Activated T-cell treated with anti-CD3 and anti-CD28 coated beads, Interleukin-2, amount 50 U/mL, for 4 hours (primary cell): ENCODE data around the gene DHX29. TPM values are rescaled to one million over a fixed set of nuclear protein-coding genes. Genes with fewer than 3 reads are reported as not detected.
A peak's percentile ranks its signal among the peaks of the same experiment; 100 is the strongest.

ENCODE experiments used
- ATAC-seq, 2 donors: fragments of 200-7000 bp; cut with Tn5 transposase; one replicate each; pipeline ENCODE4 v1.10.0; 2021
- DNase-seq: peaks from one replicate; pipeline ENCODE4 v3.0.0-alpha.2; 2020
- H3K27me3 Mint-ChIP-seq: one replicate; pipeline ENCODE4 v1.8.0; 2021; ENCODE audit warnings: low read depth, mixed read lengths
- H3K36me3 Mint-ChIP-seq: one replicate; pipeline ENCODE4 v1.8.0; 2022; ENCODE audit warnings: mixed read lengths; ENCODE audit not compliant: insufficient read depth
- H3K4me1 Mint-ChIP-seq: one replicate; pipeline ENCODE4 v1.8.0; 2021; ENCODE audit warnings: low read depth, mixed read lengths
- H3K4me3 Mint-ChIP-seq: one replicate; pipeline ENCODE4 v1.8.0; 2021; ENCODE audit warnings: mild to moderate bottlenecking, moderate library complexity, mixed read lengths
- H3K9me3 Mint-ChIP-seq: one replicate; pipeline ENCODE4 v1.8.0; 2021; ENCODE audit warnings: mixed read lengths
- total RNA-seq, 3 donors: library from RNA; stranded (reverse); gene quantifications; one replicate each; pipeline ENCODE4 v1.2.1, GENCODE V29; 2021

DHX29 gene
- total RNA-seq: 10 to 100 TPM; 22.3 to 23.1 (median 22.5) TPM

DNA sequence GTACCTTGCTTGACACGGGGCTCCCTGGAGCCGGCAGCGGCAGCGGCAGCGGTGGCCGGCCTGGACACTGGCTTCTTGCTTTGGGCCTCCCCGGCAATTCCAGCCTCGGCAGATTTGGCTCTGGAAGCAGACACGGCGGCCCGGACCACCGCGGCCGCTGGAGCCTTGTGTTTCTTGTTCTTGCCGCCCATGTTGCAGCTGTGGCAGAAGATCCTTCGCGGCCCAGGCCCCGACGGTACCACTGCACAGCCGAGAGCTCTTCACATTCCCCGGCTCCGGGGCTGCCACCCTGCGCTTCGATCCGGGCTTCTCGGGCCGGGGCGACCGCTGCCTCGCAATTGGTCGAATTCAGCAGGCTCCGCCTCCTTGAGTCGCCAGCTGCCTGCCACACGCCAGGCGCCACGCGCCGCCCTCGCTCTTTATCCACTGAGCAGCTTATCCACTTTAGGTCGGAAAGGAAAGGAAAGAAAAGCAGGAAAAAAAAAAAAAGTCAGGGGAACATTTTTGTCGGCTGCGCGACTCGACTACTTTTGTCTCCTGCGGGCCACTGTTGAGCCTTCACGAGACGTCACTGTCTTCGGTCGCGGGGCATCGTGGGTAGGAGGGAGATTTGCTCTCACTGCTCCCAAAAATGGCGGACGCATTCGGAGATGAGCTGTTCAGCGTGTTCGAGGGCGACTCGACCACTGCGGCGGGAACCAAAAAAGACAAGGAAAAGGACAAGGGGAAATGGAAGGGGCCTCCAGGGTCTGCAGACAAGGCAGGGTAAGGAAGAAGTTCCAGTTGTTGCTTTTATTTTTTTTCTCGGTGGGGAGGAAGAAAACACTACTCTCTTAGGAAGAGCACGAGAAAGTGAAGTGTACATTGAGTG, at the start of gene DHX29, which contains the start of gene MTREX:
Gene DHX29, minus strand, starts transcription at position 312 of the 871 bp plus-strand sequence. Its CDS starts 121 bp downstream, at position 191.
Gene MTREX, plus strand, starts transcription at position 607 of the 871 bp plus-strand sequence. Its CDS starts 25 bp downstream, at position 632.
- ATAC-seq (peak; percentile 98), DNase-seq (peak; percentile 78)
- peaks cover 19% of the 10 kb centered on the region for H3K36me3 Mint-ChIP-seq
- no peaks in the 10 kb centered on the region for H3K9me3 Mint-ChIP-seq
- peaks cover 30% of the 10 kb centered on the region for H3K4me1 Mint-ChIP-seq
- H3K4me3 Mint-ChIP-seq: no peak within 1 kb of the TSS
- no peaks in the 10 kb centered on the region for H3K27me3 Mint-ChIP-seq

DNA sequence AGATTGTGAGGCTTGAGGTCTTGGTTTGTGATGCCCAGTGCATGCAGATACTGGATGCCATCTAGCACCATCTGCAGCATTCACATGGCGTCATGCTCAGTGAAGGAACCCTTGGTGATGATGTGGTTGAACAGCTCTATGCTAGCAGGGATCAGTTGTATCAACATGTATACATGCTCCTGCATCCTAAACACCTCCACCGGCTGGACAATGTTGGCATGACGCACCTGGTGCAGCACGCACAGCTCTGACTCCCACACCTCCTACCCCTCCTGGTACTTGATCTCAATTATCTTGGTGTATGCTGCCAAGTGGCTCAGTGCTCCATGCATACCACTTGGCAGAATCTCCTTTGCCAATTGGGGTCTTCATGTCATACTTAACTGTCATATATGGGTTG, 49.4 kb upstream of the DHX29 start:
- no peak overlapping the region for H3K4me3 Mint-ChIP-seq
- no peaks in the 10 kb centered on the region for H3K27me3 Mint-ChIP-seq
- DNase-seq (no peak), ATAC-seq (no peak)
- H3K4me1 Mint-ChIP-seq: no peaks in the 10 kb centered on the region
- no peaks in the 10 kb centered on the region for H3K9me3 Mint-ChIP-seq
- H3K36me3 Mint-ChIP-seq: peaks cover 57% of the 10 kb centered on the region

- Mint-ChIP-seq H3K9me3 (no peaks in the 10 kb centered on the region), H3K27me3 (no peaks in the 10 kb centered on the region), H3K4me1 (peaks cover 3% of the 10 kb centered on the region), H3K4me3 (no peak overlapping the region), H3K36me3 (peaks cover 69% of the 10 kb centered on the region)
- ATAC-seq (no peak), DNase-seq (no peak)
Observed at GRCh38 chr5:55350754-55351153, 43.3 kb upstream of the DHX29 start.

DNA sequence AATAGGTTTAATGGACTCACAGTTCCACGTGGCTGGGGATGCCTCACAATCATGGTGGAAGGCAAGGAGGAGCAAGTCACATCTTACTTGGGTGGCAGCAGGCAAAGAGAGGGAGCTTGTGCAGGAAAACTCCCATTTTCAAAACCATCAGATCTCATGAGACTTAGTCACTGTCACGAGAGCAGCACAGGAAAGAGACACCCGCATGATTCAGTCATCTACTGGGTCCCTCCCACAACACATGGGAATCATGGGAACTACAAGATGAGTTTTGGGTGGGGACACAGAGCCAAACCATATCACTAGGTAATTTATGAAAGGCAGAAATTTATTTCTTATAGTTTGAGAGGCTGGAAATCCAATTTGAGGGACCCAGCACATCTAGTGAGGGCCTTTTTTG, 40.3 kb upstream of the DHX29 start:
- no peak overlapping the region for H3K4me3 Mint-ChIP-seq
- no peak for DNase-seq
- H3K4me1 Mint-ChIP-seq: peaks cover 5% of the 10 kb centered on the region
- H3K9me3 Mint-ChIP-seq: no peaks in the 10 kb centered on the region
- no peaks in the 10 kb centered on the region for H3K27me3 Mint-ChIP-seq
- ATAC-seq: no peak
- H3K36me3 Mint-ChIP-seq: peaks cover 62% of the 10 kb centered on the region

DNA sequence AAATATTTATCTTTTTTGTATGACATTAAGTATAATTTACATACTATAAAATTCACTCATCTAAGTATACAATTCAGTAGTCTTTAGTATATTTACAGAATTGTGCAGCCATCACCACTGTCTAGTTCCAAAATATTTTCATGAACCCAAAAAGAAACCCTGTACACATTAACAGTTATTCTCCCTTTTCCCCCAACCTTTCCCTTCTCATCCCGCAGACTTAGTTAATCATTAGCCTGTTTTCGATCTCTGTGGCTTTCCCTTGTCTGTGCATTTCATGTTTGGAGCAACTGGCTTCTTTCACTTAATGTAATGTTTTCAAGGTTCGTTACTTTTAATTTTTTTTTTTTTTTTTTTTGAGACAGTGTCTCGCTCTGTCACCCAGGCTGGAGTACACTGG, 37.8 kb upstream of the DHX29 start:
- H3K4me1 Mint-ChIP-seq: peaks cover 5% of the 10 kb centered on the region
- H3K27me3 Mint-ChIP-seq: no peaks in the 10 kb centered on the region
- ATAC-seq: no peak
- H3K4me3 Mint-ChIP-seq: no peak overlapping the region
- no peak for DNase-seq
- no peaks in the 10 kb centered on the region for H3K9me3 Mint-ChIP-seq
- H3K36me3 Mint-ChIP-seq: peaks cover 52% of the 10 kb centered on the region

DNA sequence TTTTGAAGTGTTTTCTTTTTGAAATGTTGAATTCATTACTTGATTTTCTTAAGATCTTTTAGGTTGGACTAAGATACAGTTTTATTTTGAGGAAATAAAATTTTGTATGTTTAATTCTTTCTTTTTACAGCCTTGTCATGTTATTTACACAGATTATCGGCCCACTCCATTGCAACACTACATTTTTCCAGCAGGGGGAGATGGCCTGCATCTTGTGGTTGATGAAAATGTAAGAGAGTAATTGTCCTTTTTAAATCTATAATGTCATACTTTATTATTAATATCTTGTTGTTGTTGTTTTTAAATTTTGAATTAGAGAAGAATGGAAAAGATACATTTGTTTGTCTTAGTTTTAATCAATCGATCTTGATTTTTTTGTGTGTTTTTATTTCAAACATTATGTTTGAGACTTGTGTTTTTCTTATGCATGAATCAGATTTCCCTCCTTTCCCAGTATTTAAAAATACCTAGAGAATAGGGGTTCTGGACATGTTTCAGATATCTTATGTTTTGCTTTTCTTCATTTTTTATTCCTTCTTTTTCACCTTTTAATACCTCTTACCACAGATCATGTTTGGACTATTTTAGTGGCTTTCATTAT, 37.0 kb upstream of the DHX29 start:
- ATAC-seq: peak in 1 of 2 donors; percentile 46

DNA sequence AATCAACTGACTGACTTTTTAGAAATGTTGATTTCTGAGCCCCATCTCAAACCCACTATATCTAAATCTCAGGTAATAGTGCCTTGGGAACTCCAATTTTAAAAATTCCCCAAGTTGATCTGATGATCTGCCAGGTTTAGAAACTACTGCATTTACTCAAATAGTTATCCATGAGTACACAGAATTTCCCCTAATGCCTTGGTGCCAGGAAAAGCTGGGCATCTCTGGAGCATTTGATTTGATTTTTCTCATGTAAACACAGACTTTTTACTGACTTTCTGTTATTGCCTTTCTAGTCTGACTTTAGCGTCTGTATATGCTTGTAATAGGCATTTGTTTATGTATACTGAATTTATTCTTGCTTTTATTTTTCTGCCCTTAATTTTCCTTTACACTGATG, 36.1 kb upstream of the DHX29 start:
- ATAC-seq: no peak
- H3K9me3 Mint-ChIP-seq: no peaks in the 10 kb centered on the region
- DNase-seq: no peak
- H3K4me1 Mint-ChIP-seq: peaks cover 13% of the 10 kb centered on the region
- peaks cover 40% of the 10 kb centered on the region for H3K36me3 Mint-ChIP-seq
- no peak overlapping the region for H3K4me3 Mint-ChIP-seq
- no peaks in the 10 kb centered on the region for H3K27me3 Mint-ChIP-seq

More for the DNA sequence above, 37.0 kb upstream of the DHX29 start:
- H3K4me3 Mint-ChIP-seq: no peak overlapping the region
- peak; percentile 59 for DNase-seq
- peaks cover 5% of the 10 kb centered on the region for H3K4me1 Mint-ChIP-seq
- no peaks in the 10 kb centered on the region for H3K9me3 Mint-ChIP-seq
- peaks cover 46% of the 10 kb centered on the region for H3K36me3 Mint-ChIP-seq
- H3K27me3 Mint-ChIP-seq: no peaks in the 10 kb centered on the region

DNA sequence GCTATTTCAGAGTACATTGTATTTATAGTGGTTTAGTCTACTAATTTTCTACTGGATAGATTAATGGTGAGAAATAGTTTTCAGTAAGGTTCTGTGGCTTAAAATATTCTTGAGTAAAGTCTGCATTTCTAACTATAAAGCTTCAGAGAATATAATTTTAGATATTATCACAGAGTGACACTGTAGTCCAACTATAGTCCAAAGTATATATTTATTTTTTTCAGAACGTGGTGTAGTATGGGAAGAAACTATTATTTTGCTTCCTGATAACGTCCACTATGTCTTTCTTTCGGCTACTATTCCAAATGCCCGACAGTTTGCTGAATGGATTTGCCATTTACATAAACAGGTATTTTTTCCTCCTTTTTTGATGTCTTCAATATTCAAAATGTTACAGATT, 35.6 kb upstream of the DHX29 start:
- Mint-ChIP-seq H3K27me3 (no peaks in the 10 kb centered on the region), H3K4me3 (no peak overlapping the region), H3K36me3 (peaks cover 40% of the 10 kb centered on the region), H3K9me3 (no peaks in the 10 kb centered on the region), H3K4me1 (peaks cover 18% of the 10 kb centered on the region)
- DNase-seq: no peak
- ATAC-seq: no peak

DNA sequence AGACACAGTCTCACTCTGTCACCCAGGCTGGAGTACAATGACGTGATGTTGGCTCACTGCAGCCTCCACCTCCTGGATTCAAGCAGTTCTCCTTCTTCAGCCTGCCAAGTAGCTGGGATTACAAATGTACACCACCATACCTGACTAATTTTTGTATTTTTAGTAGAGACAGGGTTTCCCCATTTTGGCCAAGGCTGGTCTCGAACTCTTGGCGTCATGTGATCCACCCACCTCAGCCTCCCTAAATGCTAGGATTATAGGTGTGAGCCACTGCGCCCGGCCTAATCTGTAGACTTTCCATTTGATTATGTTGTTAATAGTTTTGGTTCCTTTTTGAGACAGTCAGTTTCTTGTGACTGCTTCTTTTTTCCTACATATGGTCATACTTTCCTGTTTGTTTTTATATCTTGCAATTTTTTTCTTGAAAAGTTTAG, 31.3 kb upstream of the DHX29 start:
- Mint-ChIP-seq H3K4me1 (peaks cover 25% of the 10 kb centered on the region), H3K27me3 (no peaks in the 10 kb centered on the region), H3K4me3 (peak overlapping the region; percentile 55), H3K9me3 (no peaks in the 10 kb centered on the region), H3K36me3 (peaks cover 27% of the 10 kb centered on the region)
- DNase-seq: no peak
- peak; percentile 81 to 87 for ATAC-seq

DNA sequence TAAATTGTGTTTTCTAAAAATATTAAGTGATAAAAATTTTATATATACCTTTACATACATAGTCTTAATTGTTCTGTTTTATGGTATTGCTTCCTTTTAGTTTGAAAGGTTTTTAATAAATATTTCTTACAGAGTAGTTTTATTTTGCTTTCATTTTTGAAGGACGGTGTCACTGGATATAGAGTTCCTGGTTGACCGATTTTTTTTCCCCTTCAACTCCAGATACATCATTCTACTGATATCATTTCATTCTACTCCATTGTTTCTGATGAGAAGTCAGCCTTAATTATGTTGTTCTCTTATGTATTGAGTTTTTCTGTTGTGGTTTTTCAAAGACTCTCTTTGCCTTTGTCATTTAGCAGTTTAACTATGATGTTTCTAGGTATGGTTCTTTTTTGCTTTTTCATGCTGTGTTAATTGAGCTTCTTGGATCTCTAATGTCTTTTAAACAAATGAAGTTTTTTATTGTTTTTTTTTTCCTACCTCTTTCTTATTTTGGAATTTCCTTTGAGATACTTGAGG, 30.7 kb upstream of the DHX29 start:
- H3K27me3 Mint-ChIP-seq: no peaks in the 10 kb centered on the region
- DNase-seq (no peak), ATAC-seq (peak in 1 of 2 donors; percentile 46)
- H3K4me1 Mint-ChIP-seq: peaks cover 25% of the 10 kb centered on the region
- no peaks in the 10 kb centered on the region for H3K9me3 Mint-ChIP-seq
- peaks cover 29% of the 10 kb centered on the region for H3K36me3 Mint-ChIP-seq
- H3K4me3 Mint-ChIP-seq: peak overlapping the region; percentile 55

- H3K4me3 Mint-ChIP-seq: no peak overlapping the region
- no peaks in the 10 kb centered on the region for H3K27me3 Mint-ChIP-seq
- peaks cover 43% of the 10 kb centered on the region for H3K36me3 Mint-ChIP-seq
- peaks cover 33% of the 10 kb centered on the region for H3K4me1 Mint-ChIP-seq
- ATAC-seq (no peak), DNase-seq (no peak)
- H3K9me3 Mint-ChIP-seq: no peaks in the 10 kb centered on the region
Observed at GRCh38 chr5:55333811-55334210, 26.3 kb upstream of the DHX29 start.

- Mint-ChIP-seq H3K36me3 (peaks cover 42% of the 10 kb centered on the region), H3K4me1 (peaks cover 26% of the 10 kb centered on the region), H3K9me3 (no peaks in the 10 kb centered on the region), H3K27me3 (no peaks in the 10 kb centered on the region), H3K4me3 (no peak overlapping the region)
- ATAC-seq (no peak), DNase-seq (no peak)
Observed at GRCh38 chr5:55333017-55333416, 25.5 kb upstream of the DHX29 start.

DNA sequence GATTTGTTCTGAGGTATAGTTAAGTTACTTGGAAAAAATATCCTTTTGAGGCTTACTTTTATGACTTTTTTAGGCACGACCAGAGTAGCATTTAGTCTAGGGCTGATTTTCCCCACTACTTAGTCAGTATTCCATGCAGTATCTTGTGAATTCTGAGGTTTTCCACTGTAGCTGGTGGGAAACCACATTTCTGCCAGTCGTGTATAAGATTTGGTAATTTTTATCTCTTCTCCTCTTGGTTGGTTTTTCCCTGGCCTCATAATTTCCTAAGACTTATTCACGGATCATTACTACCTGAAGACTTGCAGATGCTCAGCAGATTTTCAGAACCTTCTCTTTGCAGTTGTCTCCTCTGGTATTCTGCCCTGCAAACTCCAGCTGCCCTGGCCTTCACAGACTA, 23.8 kb upstream of the DHX29 start:
- Mint-ChIP-seq H3K36me3 (peaks cover 49% of the 10 kb centered on the region), H3K4me3 (no peak overlapping the region), H3K4me1 (peaks cover 27% of the 10 kb centered on the region), H3K27me3 (no peaks in the 10 kb centered on the region), H3K9me3 (no peaks in the 10 kb centered on the region)
- DNase-seq (no peak), ATAC-seq (no peak)

DNA sequence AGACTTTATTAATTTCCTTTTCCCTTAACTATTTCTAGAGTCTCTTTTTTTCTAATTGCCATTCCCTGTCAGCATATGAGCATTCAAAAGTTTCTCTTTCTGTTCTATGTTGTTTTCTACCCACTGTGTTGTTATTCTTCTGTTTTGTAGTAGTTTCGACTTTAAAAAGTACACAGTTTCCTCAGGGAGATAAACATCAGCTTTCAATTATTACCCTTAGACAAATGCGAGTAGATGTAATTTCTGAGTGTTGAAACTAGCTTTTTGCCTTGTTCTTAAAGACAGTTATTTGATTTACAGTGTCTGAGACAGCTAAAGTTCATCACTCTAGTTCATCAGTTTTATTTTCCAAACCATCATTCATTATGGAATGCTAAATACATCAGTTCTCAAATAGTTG, 19.8 kb upstream of the DHX29 start:
- Mint-ChIP-seq H3K36me3 (peaks cover 40% of the 10 kb centered on the region), H3K4me1 (peaks cover 31% of the 10 kb centered on the region), H3K27me3 (no peaks in the 10 kb centered on the region), H3K4me3 (no peak overlapping the region), H3K9me3 (no peaks in the 10 kb centered on the region)
- DNase-seq (no peak), ATAC-seq (no peak)
